OCI-LY3 (cell line): ENCODE results near the gene NKAIN2.

ENCODE experiments used
- CTCF ChIP-seq: fragments of 200-600, 300-600 bp; sonication (generic); IDR thresholded peaks from 2 replicates; pipeline ENCODE4 v1.5.1; 2014; ENCODE audit warnings: antibody characterized with exemption, low read length, low read depth
- EZH2phosphoT487 ChIP-seq: fragments of 200-600 bp; shearing (Covaris generic); IDR thresholded peaks from 2 replicates; pipeline ENCODE4 v1.6.1; 2018; ENCODE audit warnings: antibody characterized with exemption, mixed run types, low read depth

- TF ChIP-seq CTCF (no peak), EZH2phosphoT487 (no peak)
Observed at GRCh38 chr6:124495665-124496190, 692.1 kb downstream of the NKAIN2 start.
